OCI-LY1 (cell line): ENCODE measurements around the gene TRAPPC12.

ENCODE experiments used
- H2AFZ ChIP-seq: fragments of 200-600 bp; sonication (generic), shearing (Covaris generic); 2 replicates; pipeline ENCODE4 v1.6.0; 2014; ENCODE audit warnings: antibody characterized with exemption, mild to moderate bottlenecking, low read length
- H3F3A ChIP-seq: fragments of 200-600 bp; sonication (generic), shearing (Covaris generic); 2 replicates; pipeline ENCODE4 v1.6.0; 2014; ENCODE audit warnings: mild to moderate bottlenecking, antibody characterized with exemption, low read length, moderate library complexity; ENCODE audit not compliant: insufficient read depth
- H3K27ac ChIP-seq: fragments of 200-600 bp; sonication (generic); 2 replicates; pipeline ENCODE4 v1.5.1; 2014; ENCODE audit warnings: low read length, mixed run types, mild to moderate bottlenecking, low read depth; ENCODE audit not compliant: poor library complexity, severe bottlenecking
- H3K27me3 ChIP-seq: fragments of 200-600 bp; sonication (generic); 2 replicates; pipeline ENCODE4 v1.6.0; 2014; ENCODE audit warnings: antibody characterized with exemption, mild to moderate bottlenecking, low read length, moderate library complexity; ENCODE audit not compliant: insufficient read depth
- H3K36me3 ChIP-seq: fragments of 200-600 bp; sonication (generic); 2 replicates; pipeline ENCODE4 v1.6.1; 2014; ENCODE audit warnings: mild to moderate bottlenecking, antibody characterized with exemption, low read length, moderate library complexity, mixed read lengths; ENCODE audit not compliant: insufficient read depth
- H3K4me1 ChIP-seq: fragments of 200-600 bp; sonication (generic); 2 replicates; pipeline ENCODE4 v1.5.1; 2014; ENCODE audit warnings: mild to moderate bottlenecking, low read length, moderate library complexity; ENCODE audit not compliant: insufficient read depth, severe bottlenecking
- H3K4me2 ChIP-seq: fragments of 200-600 bp; sonication (generic), shearing (Covaris generic); 2 replicates; pipeline ENCODE4 v1.6.1; 2014; ENCODE audit warnings: low read length
- H3K4me3 ChIP-seq: fragments of 200-600 bp; sonication (generic); 2 replicates; pipeline ENCODE4 v1.5.1; 2014; ENCODE audit warnings: low read length, low read depth, mild to moderate bottlenecking, mixed read lengths; ENCODE audit not compliant: poor library complexity, severe bottlenecking
- H3K79me2 ChIP-seq: fragments of 200-600 bp; shearing (Covaris generic); 2 replicates; pipeline ENCODE4 v1.6.1; 2016; ENCODE audit warnings: mixed run types, low read length, mixed read lengths; ENCODE audit not compliant: insufficient read depth
- H3K9ac ChIP-seq: fragments of 200-600 bp; sonication (generic), shearing (Covaris generic); 2 replicates; pipeline ENCODE4 v1.6.1; 2014; ENCODE audit warnings: mild to moderate bottlenecking, low read length, mixed read lengths
- H3K9me2 ChIP-seq: fragments of 200-600 bp; sonication (generic), shearing (Covaris generic); 2 replicates; pipeline ENCODE4 v1.6.1; 2014; ENCODE audit warnings: low read depth, mild to moderate bottlenecking, low read length, mixed read lengths
- H3K9me3 ChIP-seq: fragments of 200-600 bp; shearing (Covaris generic); 2 replicates; pipeline ENCODE4 v1.6.1; 2014; ENCODE audit warnings: low read length, mixed read lengths
- H4K20me1 ChIP-seq: fragments of 200-600 bp; sonication (generic), shearing (Covaris generic); 2 replicates; pipeline ENCODE4 v1.6.0; 2016; ENCODE audit warnings: mild to moderate bottlenecking, low read length; ENCODE audit not compliant: insufficient read depth
- CTCF ChIP-seq: fragments of 200-600 bp; sonication (generic), shearing (Covaris generic); IDR thresholded peaks from 2 replicates; pipeline ENCODE4 v1.5.1; 2017; ENCODE audit warnings: mild to moderate bottlenecking, antibody characterized with exemption, low read length, moderate library complexity, mixed read lengths
- EZH2 ChIP-seq: fragments of 200-600 bp; sonication (generic), shearing (Covaris generic); IDR thresholded peaks from 2 replicates; pipeline ENCODE4 v1.8.0; 2017; ENCODE audit warnings: borderline replicate concordance, mixed run types, mild to moderate bottlenecking, antibody characterized with exemption, low read length, moderate library complexity, mixed read lengths

TRAPPC12 gene

GRCh38 chr2:3488061-3488531, 108.6 kb downstream of the TRAPPC12 start:
- Histone ChIP-seq H3K27me3 (no peaks in the 10 kb centered on the region), H3K9me3 (no peaks in the 10 kb centered on the region), H3K4me1 (peaks cover 48% of the 10 kb centered on the region), H3K9me2 (no peaks in the 10 kb centered on the region), H2AFZ (no peak overlapping the region), H3K4me2 (no peak overlapping the region; the same call in 1 of the 2 replicates), H3K27ac (peak overlapping the region; percentile 86), H3F3A (no peaks in the 10 kb centered on the region), H4K20me1 (no peaks in the 10 kb centered on the region), H3K4me3 (no peak overlapping the region), H3K36me3 (no peaks in the 10 kb centered on the region), H3K79me2 (no peaks in the 10 kb centered on the region), H3K9ac (peak overlapping the region; percentile 22; the same call in 1 of the 2 replicates)
- TF ChIP-seq CTCF (no peak), EZH2 (no peak)

- Histone ChIP-seq H3K4me3 (peak overlapping the region; percentile 36), H3K27me3 (no peaks in the 10 kb centered on the region), H3K79me2 (no peaks in the 10 kb centered on the region), H3K27ac (peak overlapping the region; percentile 86), H3K36me3 (no peaks in the 10 kb centered on the region), H3K9ac (peak overlapping the region; percentile 62; the same call in 1 of the 2 replicates), H3K9me3 (no peaks in the 10 kb centered on the region), H3K4me1 (peaks cover 48% of the 10 kb centered on the region), H4K20me1 (no peaks in the 10 kb centered on the region), H3K9me2 (no peaks in the 10 kb centered on the region), H3K4me2 (peak overlapping the region; percentile 40), H2AFZ (no peak overlapping the region), H3F3A (no peaks in the 10 kb centered on the region)
- TF ChIP-seq CTCF (no peak), EZH2 (no peak)
Measured at GRCh38 chr2:3488855-3489763, 109.6 kb downstream of the TRAPPC12 start.

- Histone ChIP-seq H3K9me2 (no peaks in the 10 kb centered on the region), H3K4me1 (peaks cover 48% of the 10 kb centered on the region), H2AFZ (no peak overlapping the region), H3K9ac (no peak overlapping the region; the same call in 1 of the 2 replicates), H3K9me3 (no peaks in the 10 kb centered on the region), H3F3A (no peaks in the 10 kb centered on the region), H3K27ac (peak overlapping the region; percentile 86), H4K20me1 (no peaks in the 10 kb centered on the region), H3K36me3 (no peaks in the 10 kb centered on the region), H3K4me3 (no peak overlapping the region), H3K79me2 (no peaks in the 10 kb centered on the region), H3K4me2 (peak overlapping the region; percentile 40; the same call in 1 of the 2 replicates), H3K27me3 (no peaks in the 10 kb centered on the region)
- TF ChIP-seq EZH2 = no peak
- TF ChIP-seq CTCF = no peak
Measured at GRCh38 chr2:3489764-3490115, 110.2 kb downstream of the TRAPPC12 start.
